Measurements from ENCODE around the gene C14orf119.

The C14orf119 gene

DNA sequence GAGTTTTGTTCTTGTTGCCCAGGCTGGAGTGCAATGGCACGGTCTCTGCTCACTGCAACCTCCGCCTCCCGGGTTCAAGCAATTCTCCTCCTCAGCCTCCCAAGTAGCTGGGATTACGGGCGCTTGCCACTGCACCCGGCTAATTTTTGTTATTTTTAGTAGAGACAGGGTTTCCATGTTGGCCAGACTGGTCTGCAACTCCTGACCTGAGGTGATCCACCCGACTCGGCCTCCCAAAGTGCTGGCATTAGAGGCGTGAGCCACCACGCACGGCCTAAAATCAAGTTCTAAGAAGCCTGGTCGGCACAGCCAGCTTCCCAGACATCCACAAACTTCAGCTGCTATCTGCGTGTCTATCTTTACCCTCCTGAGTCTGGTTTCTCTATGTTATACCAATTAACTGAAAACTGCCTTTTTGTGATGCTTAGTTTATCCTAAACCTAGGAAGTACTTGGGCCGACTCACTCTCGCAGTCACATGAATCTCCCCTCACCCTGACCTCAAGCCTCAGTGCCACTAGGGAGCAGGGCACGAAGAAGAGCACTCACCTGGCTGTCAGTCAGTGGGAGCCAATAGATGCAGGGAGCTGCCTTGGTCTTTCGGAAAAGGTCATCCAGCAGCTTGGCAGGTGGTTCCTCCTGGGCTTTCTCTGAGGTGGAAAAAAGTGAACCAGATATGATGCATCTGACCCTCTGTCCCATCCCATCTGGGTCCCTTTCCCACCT lies 34.6 kb upstream of the C14orf119 start:
- DNase-seq (ENCODE audit: low spot score): no peak

DNA sequence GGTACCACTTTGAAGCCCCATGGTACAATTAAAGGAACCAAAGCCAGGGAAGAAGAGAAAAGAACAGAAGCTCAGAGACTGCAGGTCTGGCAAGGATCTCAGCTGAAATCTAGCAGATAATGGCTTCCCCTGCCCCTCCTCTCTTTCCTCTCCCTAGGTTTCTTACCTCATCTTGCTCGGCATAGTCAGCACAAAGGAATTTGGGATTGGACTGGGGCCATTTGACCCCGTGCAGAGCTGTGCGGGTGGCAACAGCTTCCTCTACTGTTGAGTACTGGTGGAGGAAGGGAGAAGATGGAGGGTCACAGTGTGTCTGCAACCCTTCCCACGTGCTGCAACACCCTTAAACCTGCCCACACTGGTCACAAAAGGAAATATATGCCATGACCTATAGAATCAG lies 33.3 kb upstream of the C14orf119 start:
- DNase-seq (ENCODE audit: low spot score): no peak

DNA sequence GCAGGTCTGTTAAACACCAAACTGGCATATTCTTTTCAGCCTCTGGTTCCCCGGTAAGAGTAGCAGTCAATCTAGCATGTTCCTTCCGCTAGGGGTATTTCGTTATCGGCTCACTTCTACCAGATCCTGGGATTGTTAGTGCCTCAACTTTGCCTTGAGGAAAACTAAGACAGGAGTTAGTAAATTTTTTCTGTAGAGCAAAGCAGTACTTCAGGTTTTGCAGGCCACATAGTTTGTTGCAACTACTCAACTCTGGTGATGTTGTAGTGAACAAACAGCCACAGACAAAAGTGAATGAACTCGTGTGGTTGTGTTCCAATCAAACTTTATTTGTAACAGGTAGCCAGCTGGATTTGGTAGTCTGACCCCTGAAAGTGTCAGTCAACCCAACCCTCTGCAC lies 31.7 kb upstream of the C14orf119 start:
- DNase-seq (ENCODE audit: low spot score): no peak

DNA sequence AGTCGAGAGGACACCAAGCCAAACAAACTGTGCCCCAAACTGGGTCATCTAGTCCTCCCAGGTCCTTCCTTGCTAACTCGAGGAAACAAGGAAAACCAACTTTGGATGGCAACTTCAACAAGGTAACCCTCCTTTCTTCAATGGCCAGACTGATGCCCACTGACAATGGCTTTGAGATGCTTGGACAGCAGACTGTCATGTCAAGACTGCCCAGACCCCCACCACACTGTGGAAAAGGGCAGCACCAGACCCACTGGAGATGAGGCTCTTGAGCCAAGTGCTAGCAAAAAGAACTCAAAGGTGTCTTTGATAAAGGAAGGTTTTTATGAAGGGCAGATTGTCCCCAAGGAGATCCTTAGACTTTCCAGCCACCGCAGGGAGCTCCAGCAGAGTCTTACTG lies 28.9 kb upstream of the C14orf119 start:
- no peak for DNase-seq (ENCODE audit: low spot score)

GRCh38 chr14:23066855-23067744 lies 28.2 kb upstream of the C14orf119 start:
- DNase-seq (ENCODE audit: low spot score): no peak

DNA sequence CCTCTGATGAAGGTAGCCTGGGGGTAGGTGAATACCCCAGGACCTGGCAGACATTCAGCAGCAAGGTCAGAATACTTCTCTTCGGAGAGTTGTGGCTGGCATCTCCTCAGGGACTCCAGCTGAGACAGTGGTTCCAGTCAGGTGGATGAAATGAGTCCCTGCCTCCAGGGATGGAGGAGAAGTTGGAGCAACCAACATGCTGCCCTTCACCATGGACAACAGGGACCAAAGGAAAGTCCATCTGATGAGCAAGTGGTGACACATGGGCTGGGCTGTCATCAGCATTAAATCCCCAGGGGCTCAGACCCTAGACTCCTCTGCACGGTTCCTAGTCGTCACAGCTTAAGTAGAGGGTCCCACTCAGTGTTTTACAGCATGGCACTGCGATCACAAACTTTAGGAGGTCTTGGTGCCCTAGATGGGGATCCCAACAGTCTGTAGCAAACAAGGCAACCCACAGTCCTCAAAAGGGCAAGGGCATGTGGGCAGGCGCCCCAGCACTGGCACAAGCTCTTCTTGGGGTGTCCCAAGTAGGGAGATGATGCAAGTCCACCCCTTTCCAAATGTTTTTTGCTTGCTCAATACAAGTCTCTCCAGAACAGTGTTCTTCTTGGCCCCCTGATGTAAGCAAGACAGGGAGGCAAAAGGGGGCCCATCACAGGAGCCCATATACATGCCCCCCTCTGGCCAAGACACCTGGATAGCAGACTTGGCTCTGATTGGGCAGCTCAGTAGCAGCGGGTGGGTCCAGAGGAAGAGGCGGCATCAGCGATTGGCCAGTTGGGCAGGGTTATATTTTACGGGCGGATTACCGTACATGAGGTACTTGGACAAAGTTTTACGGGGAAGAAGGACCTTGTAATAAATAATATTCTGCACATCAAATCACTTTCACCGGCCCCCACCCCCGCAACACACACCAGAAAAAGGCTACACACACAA lies 27.2 kb upstream of the C14orf119 start:
- no peak for DNase-seq (ENCODE audit: low spot score)

GRCh38 chr14:23068789-23069412 lies 26.4 kb upstream of the C14orf119 start:
- DNase-seq (ENCODE audit: low spot score): peak; percentile 90

GRCh38 chr14:23069413-23069806 lies 25.9 kb upstream of the C14orf119 start:
- no peak for DNase-seq (ENCODE audit: low spot score)

- no peak for DNase-seq (ENCODE audit: low spot score)
These were observed 24.8 kb upstream of the C14orf119 start for GRCh38 chr14:23070262-23071129.

DNA sequence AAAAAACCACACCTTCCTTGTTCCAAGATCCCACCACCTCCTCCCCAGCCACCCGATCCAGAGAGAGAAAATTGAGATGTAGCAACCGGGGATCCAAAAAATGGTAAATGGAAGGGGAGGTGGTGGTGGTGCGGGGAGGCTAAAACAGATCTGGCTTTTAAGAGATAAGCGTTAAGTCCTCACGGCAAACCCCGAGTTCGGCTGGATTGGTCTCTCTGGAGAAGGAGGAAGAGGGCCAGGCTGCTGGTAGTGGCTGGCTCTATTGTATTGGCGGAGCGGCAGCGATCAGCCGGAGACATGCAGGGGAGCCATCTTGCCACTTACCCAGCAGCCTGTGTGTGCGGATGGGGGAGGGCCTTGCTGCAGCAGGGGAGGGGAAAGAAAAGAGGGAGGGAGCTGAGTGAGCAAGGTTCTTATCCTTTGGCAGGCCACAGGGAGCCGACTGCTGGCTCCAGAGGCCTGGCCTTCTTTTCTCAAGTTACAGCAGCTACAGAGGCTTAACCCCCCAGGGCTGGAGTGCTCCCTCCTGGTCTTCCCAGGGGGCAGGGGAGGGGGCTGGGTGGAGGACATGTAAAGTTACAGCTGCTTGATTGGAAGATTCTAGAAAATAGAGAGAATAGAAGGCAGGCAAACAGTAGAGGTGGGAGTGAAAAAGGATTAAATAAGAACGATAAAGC lies 23.9 kb upstream of the C14orf119 start:
- peak; percentile 89 for DNase-seq (ENCODE audit: low spot score)

DNA sequence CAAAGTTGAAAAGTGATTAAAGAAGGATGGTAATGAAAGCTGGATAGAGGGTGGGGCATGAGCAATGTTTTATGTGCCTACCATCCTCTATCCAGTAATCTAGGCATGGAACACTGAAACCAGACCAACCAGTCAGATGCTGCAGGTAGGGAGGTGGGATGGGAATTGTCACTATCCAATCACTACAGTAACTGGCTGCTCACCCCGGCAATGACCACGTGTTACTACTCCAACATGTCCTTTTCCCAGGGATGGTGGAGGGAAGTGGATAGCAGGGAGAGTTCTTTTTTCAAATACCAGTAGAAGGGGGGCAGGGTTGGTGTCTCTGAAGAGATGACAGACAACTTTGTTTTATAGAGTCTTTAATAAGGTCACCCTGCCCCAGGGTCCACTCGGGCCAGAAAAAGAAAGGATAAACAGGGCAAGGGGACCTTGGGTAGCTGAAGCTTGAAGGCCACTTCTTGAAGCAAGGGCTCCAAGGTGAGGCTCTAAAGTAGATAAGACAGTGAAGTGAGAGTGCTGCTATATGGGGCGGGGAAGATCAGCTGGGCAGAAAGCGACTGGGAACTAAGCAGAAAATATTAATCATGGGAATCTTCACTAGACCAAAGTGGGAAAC lies 23.3 kb upstream of the C14orf119 start:
- no peak for DNase-seq (ENCODE audit: low spot score)

- no peak for DNase-seq (ENCODE audit: low spot score)
These were observed 20.4 kb upstream of the C14orf119 start for GRCh38 chr14:23074906-23075305.

DNA sequence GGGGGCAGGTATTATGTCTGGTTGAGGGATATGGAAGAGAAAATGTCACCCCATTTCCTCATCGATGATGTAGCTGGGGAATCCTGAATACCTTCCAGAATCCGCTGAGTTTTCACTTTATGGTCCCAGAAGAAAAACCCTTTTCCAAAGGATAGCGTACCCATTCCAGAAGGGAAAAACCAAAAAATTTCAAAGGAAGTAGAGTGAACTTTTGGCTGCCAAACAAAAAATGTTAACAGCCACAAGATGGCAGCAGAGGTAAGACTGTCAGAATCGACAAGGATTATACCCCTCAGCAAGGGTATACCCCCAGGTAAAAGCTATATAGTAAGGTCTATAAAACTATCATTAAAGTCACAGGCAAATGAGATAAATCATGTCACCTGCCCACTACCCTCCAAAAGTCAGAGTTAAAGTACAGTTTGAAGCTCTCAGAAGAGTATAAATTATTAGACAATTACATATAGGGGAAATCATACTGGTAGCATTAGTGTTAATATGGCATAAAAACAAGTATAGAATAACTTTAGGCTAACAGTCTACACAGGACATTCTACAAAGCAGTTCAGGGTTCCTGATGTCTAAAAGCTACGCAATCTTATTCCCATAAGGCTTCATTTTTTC lies 18.4 kb upstream of the C14orf119 start:
- DNase-seq (ENCODE audit: low spot score): peak; percentile 72

DNA sequence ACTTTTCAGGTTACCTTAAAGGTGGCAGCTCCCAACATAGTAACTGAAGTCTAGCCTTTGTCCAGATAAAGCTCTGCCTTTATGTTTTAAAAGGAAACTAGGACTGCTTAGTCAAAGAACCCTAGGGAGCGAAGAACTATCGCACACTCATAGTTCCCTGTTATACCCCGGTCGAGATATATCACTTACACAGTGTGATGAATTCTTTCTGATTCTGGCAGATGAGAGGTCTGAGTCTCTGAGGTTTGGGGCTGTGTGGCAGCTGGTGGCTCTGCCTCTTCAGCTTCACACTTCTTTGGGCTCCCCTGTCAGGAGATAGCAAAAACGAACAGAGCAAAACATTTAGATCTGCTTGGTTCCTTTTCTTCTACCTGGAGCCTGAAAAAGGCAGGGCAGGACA lies 17.3 kb upstream of the C14orf119 start:
- DNase-seq (ENCODE audit: low spot score): no peak

- no peak for DNase-seq (ENCODE audit: low spot score)
These were observed 16.6 kb upstream of the C14orf119 start for GRCh38 chr14:23078692-23079116.

DNA sequence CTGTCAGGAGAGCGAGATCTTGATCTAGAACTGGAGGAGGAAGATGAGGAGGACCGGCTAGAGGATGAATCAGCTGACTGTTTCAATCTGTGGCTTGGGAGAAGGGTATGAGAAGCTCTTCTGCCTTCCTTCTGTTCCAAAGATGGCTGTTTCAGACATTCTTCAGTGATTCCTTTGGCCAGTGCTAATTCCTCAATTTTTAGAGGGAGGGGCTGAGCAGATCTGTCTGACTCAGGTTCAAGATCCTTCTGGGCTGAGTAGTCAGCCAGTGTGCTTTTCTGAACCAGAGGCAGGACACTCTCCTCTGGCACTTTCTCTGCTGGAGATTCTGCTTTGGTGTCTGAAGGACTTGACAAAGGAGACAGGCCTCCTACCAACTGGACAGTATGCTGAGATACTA lies 15.6 kb upstream of the C14orf119 start:
- DNase-seq (ENCODE audit: low spot score): no peak

DNA sequence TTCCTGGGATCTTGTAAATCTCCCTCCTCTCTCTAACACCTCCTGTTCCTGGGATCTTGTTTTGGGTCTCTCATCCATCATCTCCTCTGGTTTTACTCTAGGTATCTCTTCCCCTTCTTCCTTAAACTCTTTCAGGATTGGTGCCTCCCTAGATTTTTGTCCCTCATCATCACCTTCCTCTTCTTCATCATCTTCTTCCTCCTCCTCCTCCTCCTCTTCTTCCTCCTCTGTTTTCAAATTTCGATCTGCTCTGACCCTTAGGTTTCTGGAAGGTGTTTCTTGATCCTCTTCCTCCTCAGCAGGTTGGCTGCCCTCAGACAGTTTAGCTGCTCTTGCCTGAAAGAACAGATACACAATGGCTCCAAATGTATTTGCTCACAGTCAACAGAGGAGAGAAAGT lies 14.8 kb upstream of the C14orf119 start:
- no peak for DNase-seq (ENCODE audit: low spot score)

- DNase-seq (ENCODE audit: low spot score): no peak
These were observed 9.8 kb upstream of the C14orf119 start for GRCh38 chr14:23085458-23085857.

DNA sequence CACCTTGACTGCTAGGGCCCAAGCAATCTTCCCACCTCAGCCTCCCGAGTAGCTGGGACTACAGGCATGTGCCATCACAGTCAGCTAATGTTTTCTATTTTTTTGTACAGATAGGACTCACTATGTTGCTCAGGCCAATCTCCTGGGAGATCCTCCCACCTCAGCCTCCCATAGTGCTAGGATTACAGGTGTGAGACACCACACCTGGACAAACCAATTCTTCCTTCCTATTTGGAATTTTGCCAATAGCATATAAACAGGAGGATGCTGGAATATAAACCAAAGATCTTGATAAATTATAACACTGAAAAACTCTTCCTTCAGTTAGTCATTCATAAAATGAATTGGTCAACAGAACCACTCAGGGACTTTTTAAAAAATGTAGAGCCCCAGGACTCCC lies 8.7 kb upstream of the C14orf119 start:
- no peak for DNase-seq (ENCODE audit: low spot score)
